K562 (cell line): ENCODE results near the gene ASIC3. TPM values are rescaled to one million over a fixed set of nuclear protein-coding genes. Genes with fewer than 3 reads are reported as not detected.
A peak's percentile ranks its signal among the peaks of the same experiment; 100 is the strongest.

Experiments used
- BRCA1 ChIP-seq, 2 experiments: fragments of 450-650 bp in 1 of 2; sonication (generic) in 1 of 2; formaldehyde crosslinking in 1 of 2; IDR thresholded peaks; 2 replicates each; pipeline versions ENCODE4 v1.5.0 to v1.6.1; 2017 to 2020; ENCODE audit warnings: mild to moderate bottlenecking in 1 of 2, missing genetic modification reagents in 1 of 2
- CHD7 ChIP-seq: fragments of 200-600 bp; sonication (generic); IDR thresholded peaks from one replicate; pipeline ENCODE4 v1.6.1; 2012; ENCODE audit warnings: mild to moderate bottlenecking, low read depth, low read length, inconsistent platforms
- FIP1L1 ChIP-seq: fragments of 200-400 bp; formaldehyde crosslinking; IDR thresholded peaks from 2 replicates; pipeline ENCODE4 v1.6.1; 2018; ENCODE audit warnings: mild to moderate bottlenecking, low read depth, low read length; ENCODE audit not compliant: poor library complexity, severe bottlenecking
- FOXK1 ChIP-seq: sonication (generic); formaldehyde crosslinking; IDR thresholded peaks from 2 replicates; pipeline ENCODE4 v1.8.0; 2022; ENCODE audit warnings: missing genetic modification reagents, mild to moderate bottlenecking, borderline replicate concordance
- HMGN3 ChIP-seq: IDR thresholded peaks from 2 replicates; pipeline ENCODE4 v1.6.1; 2011; ENCODE audit warnings: borderline replicate concordance, low read depth, mild to moderate bottlenecking, mixed read lengths, low read length; ENCODE audit not compliant: insufficient read length; ENCODE audit errors: extremely low read depth
- KHSRP ChIP-seq: fragments of 450-650 bp; IDR thresholded peaks from 2 replicates; pipeline ENCODE4 v1.6.1; 2017
- MXD1 ChIP-seq: fragments of 250-450 bp; sonication (Bioruptor Pico); IDR thresholded peaks from 2 replicates; pipeline ENCODE4 v1.8.0; 2021; ENCODE audit warnings: borderline replicate concordance, mild to moderate bottlenecking, moderate library complexity; ENCODE audit not compliant: poor library complexity, severe bottlenecking
- PHB ChIP-seq: fragments of 250-450 bp; sonication (Bioruptor Pico); IDR thresholded peaks from 2 replicates; pipeline ENCODE4 v1.5.0; 2021
- RBM25 ChIP-seq: fragments of 200-400 bp; formaldehyde crosslinking; IDR thresholded peaks from 2 replicates; pipeline ENCODE4 v1.6.1; 2018; ENCODE audit warnings: low read length, low read depth, moderate library complexity; ENCODE audit not compliant: severe bottlenecking
- SMARCA5 ChIP-seq: fragments of 450-650 bp; IDR thresholded peaks from 2 replicates; pipeline ENCODE4 v1.6.1; 2016
- STAT5A ChIP-seq: IDR thresholded peaks from 2 replicates; pipeline ENCODE4 v1.6.1; 2012; ENCODE audit warnings: low read length, inconsistent platforms, borderline replicate concordance
- ZFX ChIP-seq: sonication (generic); formaldehyde crosslinking; IDR thresholded peaks from 2 replicates; pipeline ENCODE4 v1.8.0; 2022; ENCODE audit warnings: mild to moderate bottlenecking, missing genetic modification reagents, moderate library complexity
- ZNF121 ChIP-seq: sonication (generic); formaldehyde crosslinking; conservative IDR thresholded peaks from 2 replicates; pipeline ENCODE4 v1.8.0; 2022; ENCODE audit warnings: missing genetic modification reagents
- ZNF384 ChIP-seq: IDR thresholded peaks from 2 replicates; pipeline ENCODE4 v1.6.1; 2012; ENCODE audit warnings: low read depth, low read length, improper control_type of control experiment
- ZNF445 ChIP-seq: fragments of 250-450 bp; sonication (Bioruptor Pico); IDR thresholded peaks from 2 replicates; pipeline ENCODE4 v1.4.0; 2020; ENCODE audit warnings: low read depth, mild to moderate bottlenecking, moderate library complexity
- polyA plus RNA-seq, 8 experiments: library from polyadenylated mRNA; depleted of rRNA in 4 of 8; stranded (reverse) in 5 of 8; unstranded in 3 of 8; fragments of >200 nt; fragmentation: Nextera tagmentation in 2 of 8; fragmentation: Illumina TruSeq in 1 of 8; extraction: Ambion mirVana in 2 of 8; extraction: Trizol in 1 of 8; gene quantifications; 2 replicates each; pipeline versions ENCODE4 v1.2.1 to v1.2.3, GENCODE V29; 2011 to 2014; ENCODE audit warnings: inconsistent platforms in 1 of 8, missing spikeins in 1 of 8
- total RNA-seq, 7 experiments: library from RNA; depleted of rRNA in 6 of 7; stranded (reverse); fragments of >200 nt in 6 of 7; fragmentation: Illumina TruSeq in 2 of 7; extraction: Trizol in 2 of 7; gene quantifications; 2 replicates each; pipeline versions ENCODE4 v1.2.1 to v1.2.3, GENCODE V29; 2011 to 2021; ENCODE audit warnings: low replicate concordance in 1 of 7
- TF ChIP-seq, protein P1 (sequence below): fragments of 450-650 bp; IDR thresholded peaks from 2 replicates; pipeline ENCODE4 v1.6.1; 2016; ENCODE audit warnings: low read depth, mild to moderate bottlenecking, moderate library complexity

ASIC3 gene
- total and polyA plus RNA-seq, 9 of the 15 experiments (the other 6 are each of a cell fraction or from before 2014, with no cell fraction given): 0.11 to 5.0 (median 0.87) TPM

- TF ChIP-seq CHD7: no peak
- TF ChIP-seq FOXK1 (CRISPR knock-in tag): no peak
- no peak; the same call in 1 of the 2 replicates for TF ChIP-seq SMARCA5
- TF ChIP-seq ZNF121: no peak
- no peak for TF ChIP-seq MXD1 (CRISPR knock-in tag)
- no peak for TF ChIP-seq FIP1L1
- TF ChIP-seq ZNF445 (CRISPR knock-in tag): no peak
- no peak for TF ChIP-seq KHSRP
- no peak for TF ChIP-seq ZNF384
- TF ChIP-seq, protein P1, sequence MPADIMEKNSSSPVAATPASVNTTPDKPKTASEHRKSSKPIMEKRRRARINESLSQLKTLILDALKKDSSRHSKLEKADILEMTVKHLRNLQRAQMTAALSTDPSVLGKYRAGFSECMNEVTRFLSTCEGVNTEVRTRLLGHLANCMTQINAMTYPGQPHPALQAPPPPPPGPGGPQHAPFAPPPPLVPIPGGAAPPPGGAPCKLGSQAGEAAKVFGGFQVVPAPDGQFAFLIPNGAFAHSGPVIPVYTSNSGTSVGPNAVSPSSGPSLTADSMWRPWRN: no peak; the same call in 1 of the 2 replicates
- TF ChIP-seq RBM25: no peak
- peak; percentile 61; the same call in 1 of the 2 replicates for TF ChIP-seq PHB
- peak; percentile 79 for TF ChIP-seq ZFX
- no peak for TF ChIP-seq HMGN3
- no peak for TF ChIP-seq BRCA1 (IDR thresholded peaks at IDR 0.05)
- no peak for TF ChIP-seq BRCA1 (CRISPR knock-in tag; IDR thresholded peaks at IDR 0.05)
- TF ChIP-seq STAT5A: no peak
Measured at GRCh38 chr7:151059367-151060112, 11.2 kb downstream of the ASIC3 start, which contains the start of gene SLC4A2 (continued).
